Measurements from ENCODE around the gene SLC25A17.
"Not testable (repeated sequence)": the region's sequence is repeated elsewhere in the genome, so short reads cannot be mapped to it uniquely, and the experiment has no call there.

Gene SLC25A17

DNA sequence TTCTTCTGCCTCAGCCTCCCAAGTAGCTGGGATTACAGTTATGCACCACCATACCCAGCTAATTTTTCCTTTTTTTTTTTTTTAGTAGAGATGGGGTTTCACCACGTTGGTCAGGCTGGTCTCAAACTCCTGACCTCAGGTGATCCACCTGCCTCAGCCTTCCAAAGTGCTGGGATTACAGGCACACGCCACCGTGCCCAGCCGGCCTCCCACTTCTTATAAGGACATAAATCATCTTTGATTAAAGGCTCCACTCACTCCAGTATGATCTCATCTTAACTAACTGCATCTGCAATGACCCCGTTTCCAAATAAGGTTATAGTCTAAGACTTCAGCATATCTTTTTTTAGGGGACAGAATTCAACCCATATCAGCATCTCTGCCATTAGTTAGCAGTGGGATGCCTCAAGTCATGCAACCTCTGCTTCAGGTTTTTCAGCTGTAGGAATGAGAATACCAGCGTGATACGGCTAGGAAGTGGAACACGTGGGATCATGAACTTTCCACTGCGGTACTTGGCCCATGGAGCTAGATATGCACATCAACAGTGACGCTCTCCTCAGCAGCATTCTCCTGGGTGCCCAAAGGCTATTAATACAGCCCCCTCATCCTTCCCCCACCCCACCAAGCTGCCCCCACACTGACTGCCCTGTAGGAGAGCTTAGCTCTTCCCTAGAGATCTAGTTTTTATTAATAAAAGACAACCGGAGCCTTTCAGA lies 98.4 kb downstream of the SLC25A17 start:
- DNase-seq (ENCODE audit: low read depth, low spot score), result no peak

DNA sequence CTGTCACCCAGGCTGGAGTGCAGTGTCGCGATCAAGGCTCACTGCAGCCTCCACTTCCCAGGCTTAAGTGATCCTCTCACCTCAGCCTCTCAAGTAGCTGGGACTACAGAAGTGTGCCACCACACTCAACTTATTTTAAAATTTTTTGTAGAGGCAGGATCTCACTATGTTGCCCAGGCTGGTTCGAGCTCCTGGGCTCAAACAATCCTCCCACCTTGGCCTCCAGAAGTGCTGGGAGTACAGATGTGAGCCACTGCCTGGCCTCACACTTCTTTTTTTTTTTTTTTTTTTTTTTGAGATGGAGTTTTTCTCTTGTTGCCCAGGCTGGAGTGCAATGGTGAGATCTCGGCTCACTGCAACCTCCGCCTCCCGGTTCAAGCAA lies 99.0 kb downstream of the SLC25A17 start:
- DNase-seq (ENCODE audit: low read depth, low spot score), result not testable (repeated sequence)
